K562 (cell line): ENCODE results near the gene CPED1. TPM values are rescaled to one million over a fixed set of nuclear protein-coding genes. Genes with fewer than 3 reads are reported as not detected.

ENCODE experiments used
- ARID3B ChIP-seq: fragments of 250-450 bp; sonication (Bioruptor Pico); IDR thresholded peaks from 2 replicates; pipeline ENCODE4 v1.4.0; 2020; ENCODE audit warnings: borderline replicate concordance
- CEBPB ChIP-seq: fragments of 450-650 bp; IDR thresholded peaks from 2 replicates; pipeline ENCODE4 v1.6.1; 2016; ENCODE audit warnings: missing genetic modification characterization, missing compliant biosample characterization
- DNMT1 ChIP-seq: fragments of 450-650 bp; IDR thresholded peaks from 2 replicates; pipeline ENCODE4 v1.6.1; 2016; ENCODE audit warnings: antibody characterized with exemption, mild to moderate bottlenecking
- EP300 ChIP-seq: IDR thresholded peaks from 2 replicates; pipeline ENCODE4 v1.6.1; 2012; ENCODE audit warnings: low read length, improper control_type of control experiment
- ESRRA ChIP-seq: fragments of 450-650 bp; IDR thresholded peaks from 2 replicates; pipeline ENCODE4 v1.6.1; 2014; ENCODE audit warnings: low read depth, mild to moderate bottlenecking, moderate library complexity, borderline replicate concordance
- GABPB2 ChIP-seq: fragments of 250-450 bp; sonication (Bioruptor Pico); conservative IDR thresholded peaks from 2 replicates; pipeline ENCODE4 v1.5.1; 2021; ENCODE audit warnings: mild to moderate bottlenecking
- GMEB1 ChIP-seq: fragments of 250-450 bp; sonication (Bioruptor Pico); IDR thresholded peaks from 2 replicates; pipeline ENCODE4 v1.4.0; 2020; ENCODE audit warnings: mild to moderate bottlenecking
- GTF2A2 ChIP-seq: IDR thresholded peaks from 2 replicates; pipeline ENCODE4 v1.6.1; 2016; ENCODE audit warnings: mild to moderate bottlenecking, missing genetic modification characterization, missing compliant biosample characterization
- HLTF ChIP-seq: fragments of 450-650 bp; IDR thresholded peaks from 2 replicates; pipeline ENCODE4 v1.6.1; 2016
- HMG20B ChIP-seq: fragments of 250-450 bp; sonication (Bioruptor Pico); IDR thresholded peaks from 2 replicates; pipeline ENCODE4 v1.5.0; 2021; ENCODE audit warnings: mild to moderate bottlenecking
- IFI16 ChIP-seq: fragments of 250-450 bp; sonication (Bioruptor Pico); IDR thresholded peaks from 2 replicates; pipeline ENCODE4 v2.1.2; 2022; ENCODE audit warnings: mild to moderate bottlenecking, inconsistent platforms
- IRF1 ChIP-seq: sonication (generic); formaldehyde crosslinking; IDR thresholded peaks from 2 replicates; pipeline ENCODE4 v1.8.0; 2022; ENCODE audit warnings: missing genetic modification reagents, mild to moderate bottlenecking, borderline replicate concordance
- MAFG ChIP-seq: fragments of 450-650 bp; conservative IDR thresholded peaks from 2 replicates; pipeline ENCODE4 v1.6.1; 2016; ENCODE audit warnings: missing genetic modification characterization, missing compliant biosample characterization
- MLX ChIP-seq, 2 experiments: fragments of 450-650 bp in 1 of 2; sonication (generic) in 1 of 2; formaldehyde crosslinking; conservative IDR thresholded peaks; 2 replicates each; pipeline versions ENCODE4 v1.4.0 to v1.8.1; 2020 to 2022; ENCODE audit warnings: mild to moderate bottlenecking in 1 of 2, missing genetic modification reagents in 1 of 2
- RBM25 ChIP-seq: fragments of 200-400 bp; formaldehyde crosslinking; IDR thresholded peaks from 2 replicates; pipeline ENCODE4 v1.6.1; 2018; ENCODE audit warnings: low read length, low read depth, moderate library complexity; ENCODE audit not compliant: severe bottlenecking
- SETDB1 ChIP-seq: IDR thresholded peaks from one replicate; pipeline ENCODE4 v1.6.1; 2012; ENCODE audit warnings: low read length, control low read depth, inconsistent platforms
- SIX5 ChIP-seq, 2 experiments: IDR thresholded peaks; 2 replicates each; pipeline ENCODE4 v1.6.1; 2011; ENCODE audit warnings: low read length in 2 of 2, borderline replicate concordance in 1 of 2, low read depth in 1 of 2, mild to moderate bottlenecking in 1 of 2, moderate library complexity in 1 of 2; ENCODE audit not compliant: insufficient read depth in 1 of 2
- SREBF1 ChIP-seq: fragments of 150-350 bp; IDR thresholded peaks from 2 replicates; pipeline ENCODE4 v1.6.1; 2014; ENCODE audit warnings: antibody characterized with exemption, low read depth, low read length, borderline replicate concordance
- ZBTB9 ChIP-seq: fragments of 450-650 bp; formaldehyde crosslinking; IDR thresholded peaks from 2 replicates; pipeline ENCODE4 v1.4.0; 2020; ENCODE audit warnings: mild to moderate bottlenecking, moderate library complexity
- ZNF217 ChIP-seq: sonication (generic); formaldehyde crosslinking; IDR thresholded peaks from 2 replicates; pipeline ENCODE4 v1.8.0; 2022; ENCODE audit warnings: mild to moderate bottlenecking, missing genetic modification reagents
- ZNF24 ChIP-seq: fragments of 450-650 bp; IDR thresholded peaks from 2 replicates; pipeline ENCODE4 v1.6.1; 2016
- ZNF584 ChIP-seq: fragments of 200-800 bp; sonication (Bioruptor generic); IDR thresholded peaks from 2 replicates; pipeline ENCODE4 v1.6.1; 2016; ENCODE audit warnings: low read depth, mild to moderate bottlenecking, missing genetic modification characterization, missing compliant biosample characterization
- ZZZ3 ChIP-seq: fragments of 450-650 bp; IDR thresholded peaks from 2 replicates; pipeline ENCODE4 v1.6.1; 2016; ENCODE audit warnings: antibody characterized with exemption, mild to moderate bottlenecking, moderate library complexity
- polyA plus RNA-seq, 8 experiments: library from polyadenylated mRNA; depleted of rRNA in 4 of 8; stranded (reverse) in 5 of 8; unstranded in 3 of 8; fragments of >200 nt; fragmentation: Nextera tagmentation in 2 of 8; fragmentation: Illumina TruSeq in 1 of 8; extraction: Ambion mirVana in 2 of 8; extraction: Trizol in 1 of 8; gene quantifications; 2 replicates each; pipeline versions ENCODE4 v1.2.1 to v1.2.3, GENCODE V29; 2011 to 2014; ENCODE audit warnings: inconsistent platforms in 1 of 8, missing spikeins in 1 of 8
- total RNA-seq, 7 experiments: library from RNA; depleted of rRNA in 6 of 7; stranded (reverse); fragments of >200 nt in 6 of 7; fragmentation: Illumina TruSeq in 2 of 7; extraction: Trizol in 2 of 7; gene quantifications; 2 replicates each; pipeline versions ENCODE4 v1.2.1 to v1.2.3, GENCODE V29; 2011 to 2021; ENCODE audit warnings: low replicate concordance in 1 of 7

The CPED1 gene
- total and polyA plus RNA-seq, 9 of the 15 experiments (the other 6 are each of a cell fraction or from before 2014, with no cell fraction given) = 195 to 393 (median 290) TPM

GRCh38 chr7:121038717-121039509 is 50.4 kb downstream of the CPED1 start (continued):
- peak; percentile 58; the same call in 1 of the 2 replicates for TF ChIP-seq IFI16 (CRISPR knock-in tag)
- TF ChIP-seq GABPB2 (CRISPR knock-in tag) = no peak
- TF ChIP-seq SREBF1 = no peak
- TF ChIP-seq ZBTB9 (CRISPR knock-in tag) = peak; percentile 94
- TF ChIP-seq ZNF584 (CRISPR knock-in tag) = peak; percentile 95; the same call in 1 of the 2 replicates
- peak; percentile 62 for TF ChIP-seq GMEB1 (CRISPR knock-in tag)
- peak; percentile 56; the same call in 1 of the 2 replicates for TF ChIP-seq ZNF24
- no peak for TF ChIP-seq HMG20B (CRISPR knock-in tag)
- TF ChIP-seq MAFG = peak; percentile 92
- TF ChIP-seq MLX (CRISPR knock-in tag; conservative IDR thresholded peaks at IDR 0.05) = no peak
- TF ChIP-seq SETDB1 = no peak
- TF ChIP-seq RBM25 = no peak
- TF ChIP-seq HLTF = peak; percentile 93; the same call in 1 of the 2 replicates
- peak; percentile 100 for TF ChIP-seq EP300
- TF ChIP-seq CEBPB (tag) = no peak
- no peak for TF ChIP-seq ZNF217 (CRISPR knock-in tag)
- no peak for TF ChIP-seq IRF1 (CRISPR knock-in tag)
- TF ChIP-seq ESRRA = peak; percentile 98
- no peak for TF ChIP-seq DNMT1
- no peak for TF ChIP-seq GTF2A2
- no peak for TF ChIP-seq SIX5 (IDR thresholded peaks at IDR 0.05; ENCODE audit: borderline replicate concordance in 1 of 2, insufficient read depth in 1 of 2, low read depth in 1 of 2, low read length in 2 of 2)
- no peak for TF ChIP-seq ARID3B (CRISPR knock-in tag)
- TF ChIP-seq ZZZ3 = no peak
